HL-60 (cell line): ENCODE data around the gene TSPO2.

Experiments used
- DNase-seq, 2 experiments: peaks; one replicate each; pipeline ENCODE4 v3.0.0-alpha.2; 2010 to 2020; ENCODE audit warnings: low read depth in 1 of 2, low spot score in 1 of 2
- H3K27ac ChIP-seq: fragments of 250-450 bp; sonication (Bioruptor Pico); replicated peaks from 2 replicates; pipeline ENCODE4 v1.5.1; 2020; ENCODE audit warnings: mild to moderate bottlenecking, moderate library complexity
- H3K27me3 ChIP-seq: fragments of 250-450 bp; sonication (Bioruptor Pico); 2 replicates; pipeline ENCODE4 v1.5.1; 2021; ENCODE audit warnings: mild to moderate bottlenecking, moderate library complexity; ENCODE audit not compliant: insufficient read depth, poor library complexity, severe bottlenecking
- H3K4me3 ChIP-seq: replicated peaks from 2 replicates; pipeline ENCODE4 v1.5.1; 2011; ENCODE audit warnings: mild to moderate bottlenecking, control low read depth, low read length; ENCODE audit not compliant: insufficient read depth
- CTCF ChIP-seq: IDR thresholded peaks from one replicate; pipeline ENCODE4 v1.5.1; 2011; ENCODE audit warnings: low read length, control low read depth, inconsistent platforms; ENCODE audit not compliant: insufficient read depth
- GABPA ChIP-seq: IDR thresholded peaks from 2 replicates; pipeline ENCODE4 v1.6.1; 2012; ENCODE audit warnings: low read depth
- POLR2AphosphoS5 ChIP-seq: IDR thresholded peaks from 2 replicates; pipeline ENCODE4 v1.6.1; 2012; ENCODE audit warnings: low read depth
- REST ChIP-seq: IDR thresholded peaks from 2 replicates; pipeline ENCODE4 v1.6.1; 2012; ENCODE audit warnings: low read depth; ENCODE audit not compliant: insufficient replicate concordance
- SPI1 ChIP-seq: IDR thresholded peaks from 2 replicates; pipeline ENCODE4 v1.6.1; 2012; ENCODE audit warnings: low read depth, mild to moderate bottlenecking, borderline replicate concordance

TSPO2 gene

GRCh38 chr6:40997234-40997957 is 44.9 kb upstream of the TSPO2 start:
- no peak for DNase-seq
- no peaks in the 10 kb centered on the region for H3K27me3 ChIP-seq
- no peak for TF ChIP-seq REST
- no peak overlapping the region for H3K27ac ChIP-seq
- no peak overlapping the region for H3K4me3 ChIP-seq

GRCh38 chr6:40998661-40999060 is 43.6 kb upstream of the TSPO2 start:
- no peak for DNase-seq
- no peak overlapping the region for H3K4me3 ChIP-seq
- H3K27ac ChIP-seq: no peak overlapping the region
- TF ChIP-seq POLR2AphosphoS5: no peak
- TF ChIP-seq CTCF: no peak
- TF ChIP-seq REST: no peak
- TF ChIP-seq GABPA: no peak
- TF ChIP-seq SPI1: no peak
- H3K27me3 ChIP-seq: peaks cover 2% of the 10 kb centered on the region

GRCh38 chr6:40999569-40999968 is 42.7 kb upstream of the TSPO2 start:
- H3K27me3 ChIP-seq: peaks cover 4% of the 10 kb centered on the region
- peak; percentile 27 for TF ChIP-seq CTCF
- no peak for TF ChIP-seq SPI1
- DNase-seq: peak; percentile 17 to 66
- no peak overlapping the region for H3K4me3 ChIP-seq
- no peak overlapping the region for H3K27ac ChIP-seq

GRCh38 chr6:41000248-41000647 is 42.0 kb upstream of the TSPO2 start:
- Histone ChIP-seq H3K4me3 (no peak overlapping the region), H3K27ac (no peak overlapping the region), H3K27me3 (peaks cover 6% of the 10 kb centered on the region)
- TF ChIP-seq GABPA (no peak), CTCF (no peak), SPI1 (no peak), POLR2AphosphoS5 (no peak), REST (no peak)
- no peak for DNase-seq
